ENCODE data around the gene KCNMA1. TPM values are rescaled to one million over a fixed set of nuclear protein-coding genes. Genes with fewer than 3 reads are reported as not detected.

The KCNMA1 gene
- total RNA-seq, 1 experiment from 2014 or later = 20.7 TPM

GRCh38 chr10:77424257-77424656 is 213.4 kb downstream of the KCNMA1 start:
- ChIA-PET CTCF (interaction anchor here (1.1 kb wide), 1 partner anchor 18 kb away, joined by 3 read pairs; no protein-coding TSS in a partner anchor), POLR2A (no interaction called here)
- no peak overlapping the region for H3K27ac Mint-ChIP-seq (ENCODE audit: unreplicated experiment)
- Histone ChIP-seq H3K36me3 (ENCODE audit: control insufficient read depth, insufficient read depth, low read length) (no peaks in the 10 kb centered on the region), H3K4me3 (ENCODE audit: low read depth, low read length) (no peak overlapping the region), H3K9me3 (no peaks in the 10 kb centered on the region), H3K4me1 (peaks cover 18% of the 10 kb centered on the region), H3K27me3 (replicated peaks; ENCODE audit: control insufficient read depth, insufficient read depth, low read length) (no peaks in the 10 kb centered on the region)
- BruUV-seq (replicated peaks) = no TSS peak
- H3K4me1 Mint-ChIP-seq (ENCODE audit: low read depth, unreplicated experiment) = peaks cover 25% of the 10 kb centered on the region
- peaks cover 9% of the 10 kb centered on the region for H3K9me3 Mint-ChIP-seq (ENCODE audit: unreplicated experiment)
- no peak overlapping the region for H3K4me3 Mint-ChIP-seq (ENCODE audit: unreplicated experiment)
- no peaks in the 10 kb centered on the region for H3K27me3 Mint-ChIP-seq (ENCODE audit: insufficient read depth, unreplicated experiment)
- TF ChIP-seq CTCF (IDR thresholded peaks at IDR 0.05; ENCODE audit: insufficient read depth in 1 of 2, low read depth in 1 of 2, low read length in 1 of 2, severe bottlenecking in 1 of 2, unreplicated experiment in 1 of 2) = no peak
- no peaks in the 10 kb centered on the region for H3K36me3 Mint-ChIP-seq (ENCODE audit: insufficient read depth, unreplicated experiment)
- intact Hi-C loops (cut with micrococcal nuclease; ENCODE audit: unreplicated experiment) = no loop called here
- no peak for DNase-seq

GRCh38 chr10:77422491-77423338 is 214.9 kb downstream of the KCNMA1 start:
- Mint-ChIP-seq H3K9me3 (ENCODE audit: unreplicated experiment) (no peaks in the 10 kb centered on the region), H3K4me1 (ENCODE audit: low read depth, unreplicated experiment) (peaks cover 16% of the 10 kb centered on the region), H3K36me3 (ENCODE audit: insufficient read depth, unreplicated experiment) (no peaks in the 10 kb centered on the region), H3K27ac (ENCODE audit: unreplicated experiment) (no peak overlapping the region), H3K4me3 (ENCODE audit: unreplicated experiment) (no peak overlapping the region), H3K27me3 (ENCODE audit: insufficient read depth, unreplicated experiment) (no peaks in the 10 kb centered on the region)
- intact Hi-C loops (cut with micrococcal nuclease; ENCODE audit: unreplicated experiment) = no loop called here
- no peaks in the 10 kb centered on the region for H3K9me3 ChIP-seq
- no peak overlapping the region for H3K4me3 ChIP-seq (ENCODE audit: low read depth, low read length)
- CTCF ChIA-PET = no interaction called here
- no peaks in the 10 kb centered on the region for H3K27me3 ChIP-seq (replicated peaks; ENCODE audit: control insufficient read depth, insufficient read depth, low read length)
- no peak for DNase-seq
- TF ChIP-seq CTCF (IDR thresholded peaks at IDR 0.05; ENCODE audit: insufficient read depth in 1 of 2, low read depth in 1 of 2, low read length in 1 of 2, severe bottlenecking in 1 of 2, unreplicated experiment in 1 of 2) = no peak
- H3K4me1 ChIP-seq = peaks cover 19% of the 10 kb centered on the region
- BruUV-seq (replicated peaks) = no TSS peak
- H3K36me3 ChIP-seq (ENCODE audit: control insufficient read depth, insufficient read depth, low read length) = no peaks in the 10 kb centered on the region
- POLR2A ChIA-PET = no interaction called here

- ChIA-PET POLR2A (no interaction called here), CTCF (no interaction called here)
- DNase-seq = no peak
- no TSS peak for BruUV-seq (replicated peaks)
- no peak overlapping the region for H3K27ac Mint-ChIP-seq (ENCODE audit: unreplicated experiment)
- no peaks in the 10 kb centered on the region for H3K36me3 ChIP-seq (ENCODE audit: control insufficient read depth, insufficient read depth, low read length)
- no peaks in the 10 kb centered on the region for H3K27me3 ChIP-seq (replicated peaks; ENCODE audit: control insufficient read depth, insufficient read depth, low read length)
- no peak overlapping the region for H3K4me3 Mint-ChIP-seq (ENCODE audit: unreplicated experiment)
- H3K27me3 Mint-ChIP-seq (ENCODE audit: insufficient read depth, unreplicated experiment) = no peaks in the 10 kb centered on the region
- H3K9me3 ChIP-seq = no peaks in the 10 kb centered on the region
- intact Hi-C loops (cut with micrococcal nuclease; ENCODE audit: unreplicated experiment) = no loop called here
- TF ChIP-seq CTCF (IDR thresholded peaks at IDR 0.05; ENCODE audit: insufficient read depth in 1 of 2, low read depth in 1 of 2, low read length in 1 of 2, severe bottlenecking in 1 of 2, unreplicated experiment in 1 of 2) = no peak
- H3K36me3 Mint-ChIP-seq (ENCODE audit: insufficient read depth, unreplicated experiment) = peaks cover 5% of the 10 kb centered on the region
- no peaks in the 10 kb centered on the region for H3K9me3 Mint-ChIP-seq (ENCODE audit: unreplicated experiment)
- H3K4me1 ChIP-seq = peaks cover 30% of the 10 kb centered on the region
- peaks cover 23% of the 10 kb centered on the region for H3K4me1 Mint-ChIP-seq (ENCODE audit: low read depth, unreplicated experiment)
- no peak overlapping the region for H3K4me3 ChIP-seq (ENCODE audit: low read depth, low read length)
Measured at GRCh38 chr10:77421591-77421990, 216.0 kb downstream of the KCNMA1 start.
